DMS 273 treated with DMSO at 0.1 percent for 48 hours (cell line): ENCODE measurements around the gene GAPDHS.

Experiments
- DNase-seq: peaks from one replicate; lab custom pipeline; 2025; lab: John Stamatoyannopoulos, UW

GAPDHS gene

DNA sequence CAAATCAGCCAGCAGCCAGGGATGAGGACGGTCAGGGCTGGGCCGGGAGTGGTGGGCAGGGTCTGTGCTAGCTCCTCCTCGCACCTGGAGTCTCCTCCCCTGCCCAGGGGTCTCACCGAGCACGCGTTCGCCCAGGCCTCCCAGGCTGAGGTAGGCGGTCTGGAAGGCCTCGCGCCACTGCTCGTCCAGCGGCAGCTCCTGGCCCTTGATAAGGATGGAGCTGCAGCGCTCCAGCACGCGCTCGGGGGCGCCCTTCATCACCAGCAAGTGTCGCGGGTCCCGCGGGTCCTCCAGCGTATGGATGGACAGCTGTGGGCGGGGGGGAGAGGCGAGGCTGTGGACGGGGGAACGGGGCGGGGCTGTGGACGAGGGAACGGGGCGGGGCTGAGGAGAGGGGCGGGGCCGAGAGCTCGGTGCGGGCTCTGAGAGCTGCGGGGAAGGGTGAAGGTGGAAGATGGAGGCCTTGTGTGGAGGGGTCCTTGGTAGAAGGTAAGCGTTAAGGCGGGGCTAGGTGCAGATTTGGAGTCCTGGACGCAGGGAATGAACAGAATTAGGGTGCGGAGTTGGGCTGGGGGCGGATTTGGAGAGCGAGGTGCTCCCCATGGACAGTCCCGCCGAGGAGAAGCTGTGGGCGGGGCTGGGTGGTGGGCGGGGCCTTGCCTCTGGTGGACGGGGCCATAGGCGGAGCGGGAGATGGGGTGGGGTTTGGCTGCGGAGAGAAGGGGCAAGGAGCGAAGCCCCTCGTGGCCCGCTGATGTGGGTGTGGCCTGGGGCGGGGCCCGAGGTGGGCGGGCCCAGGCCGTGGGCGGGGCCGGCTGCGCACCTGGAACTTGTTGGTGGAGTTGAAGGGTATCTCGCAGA is 24.5 kb downstream of the GAPDHS start:
- DNase-seq: peak; percentile 38

DNA sequence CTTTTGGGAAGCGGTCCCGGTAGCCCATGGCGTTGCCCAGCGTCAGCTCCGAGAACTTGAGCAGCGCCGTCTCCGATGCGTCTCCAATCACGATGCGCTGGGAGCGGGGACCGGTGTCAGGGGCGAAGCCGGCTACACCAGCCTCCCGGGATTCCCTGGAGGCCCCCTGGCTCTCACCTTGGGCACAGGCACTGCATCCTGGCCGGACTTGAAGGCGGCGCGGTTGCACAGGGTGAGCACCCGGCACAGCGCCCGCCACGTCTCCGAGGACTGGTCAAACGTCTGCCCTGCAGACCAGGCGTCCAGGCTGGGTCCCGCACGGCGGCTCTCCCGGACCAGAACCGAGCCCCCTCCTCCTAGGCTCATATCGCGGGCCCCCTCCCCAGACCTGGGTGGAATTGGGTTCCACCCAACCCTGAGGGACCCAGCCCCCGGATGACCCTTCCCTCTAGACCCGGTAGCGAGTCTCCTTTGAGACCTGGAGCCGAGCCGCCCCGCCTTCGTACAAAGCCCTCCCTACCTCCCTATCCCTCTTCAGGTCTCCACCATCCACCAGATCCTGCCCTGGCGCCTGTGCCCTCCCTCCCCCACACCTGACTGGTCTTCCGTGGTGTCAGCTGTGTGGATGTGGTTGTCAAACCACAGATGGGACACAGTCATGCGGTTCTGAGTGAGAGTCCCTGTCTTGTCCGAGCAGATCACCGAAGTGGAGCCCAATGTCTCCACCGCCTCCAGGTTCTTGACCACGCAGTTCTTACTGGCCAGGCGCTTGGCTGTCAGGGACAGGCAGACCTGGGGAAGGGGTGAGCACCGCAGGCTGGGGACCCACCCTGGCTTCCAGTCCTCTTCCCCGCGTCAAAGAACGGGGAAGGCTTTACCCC is 25.4 kb downstream of the GAPDHS start:
- DNase-seq: no peak

DNA sequence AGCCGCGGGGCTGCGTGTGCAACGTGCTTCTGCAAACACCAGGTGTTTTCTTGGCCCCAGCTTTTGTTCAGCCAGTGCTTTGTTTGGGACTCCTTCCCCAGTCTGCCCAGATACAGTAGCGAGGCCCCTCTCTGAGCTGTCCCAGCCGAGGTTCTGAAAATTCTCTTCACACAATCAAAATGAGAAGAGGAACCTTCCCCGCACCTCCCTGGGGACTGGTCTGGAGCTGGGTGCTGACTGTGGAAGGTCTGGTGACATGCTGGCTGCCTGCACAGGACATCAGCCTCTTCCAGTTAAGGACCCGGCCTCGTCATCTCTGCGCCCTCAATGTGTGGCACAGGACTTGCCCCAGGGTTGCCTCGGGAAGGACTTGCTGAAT is 26.0 kb downstream of the GAPDHS start:
- DNase-seq: no peak

DNA sequence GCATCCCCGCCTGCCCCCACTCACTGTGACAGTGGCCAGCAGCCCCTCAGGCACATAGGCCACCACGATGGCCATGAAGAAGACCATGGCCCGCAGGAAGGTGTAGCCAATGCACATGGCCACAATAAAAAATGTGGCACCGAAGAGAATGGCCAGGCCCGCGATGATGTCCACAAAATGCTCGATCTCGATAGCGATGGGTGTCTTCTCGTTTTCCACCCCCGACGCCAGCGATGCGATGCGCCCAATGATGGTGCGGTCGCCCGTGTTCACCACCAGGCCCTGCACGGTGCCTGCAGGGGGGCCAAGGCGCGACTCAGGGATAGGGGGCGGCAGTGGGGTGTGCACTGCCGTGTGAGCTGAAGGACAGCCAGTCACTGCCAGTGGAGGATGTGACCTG is 26.5 kb downstream of the GAPDHS start:
- no peak for DNase-seq

DNA sequence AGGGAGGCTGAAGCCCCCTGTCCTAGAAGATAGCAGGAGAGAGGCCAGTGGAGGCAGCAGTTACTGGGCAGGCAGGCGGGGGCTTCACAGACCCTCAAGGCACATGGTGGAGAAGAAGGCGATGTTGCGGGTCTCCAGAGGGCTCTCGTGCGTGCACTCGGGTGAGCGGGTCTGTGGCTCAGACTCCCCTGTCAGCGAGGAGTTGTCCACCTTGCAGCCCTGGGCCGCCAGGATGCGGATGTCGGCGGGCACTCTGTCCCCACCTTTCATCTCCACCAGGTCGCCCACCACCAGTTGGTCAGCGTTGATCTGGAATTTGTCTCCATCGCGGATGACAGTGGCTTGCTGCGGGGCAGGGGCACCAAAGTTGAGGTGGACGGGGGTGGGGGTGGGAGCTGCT is 27.0 kb downstream of the GAPDHS start:
- DNase-seq: no peak

DNA sequence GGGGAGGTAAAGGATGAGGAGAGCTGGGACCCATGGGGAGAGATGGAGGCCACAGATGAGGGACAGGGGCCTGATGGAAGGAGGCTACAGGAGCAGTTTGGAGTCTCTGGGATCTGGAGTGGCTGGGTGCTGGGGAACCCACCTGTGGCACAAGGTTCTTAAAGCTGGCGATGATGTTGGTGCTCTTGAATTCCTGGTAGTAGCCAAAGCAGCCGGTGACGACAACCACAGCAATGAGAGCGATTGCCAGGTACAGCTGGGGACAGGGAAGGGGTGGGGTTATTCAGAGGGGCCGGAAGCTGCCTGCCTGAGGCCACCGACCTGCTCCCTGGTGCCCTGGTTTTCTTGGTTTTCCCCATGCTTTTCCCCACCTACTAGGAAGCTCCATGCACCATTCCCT is 27.4 kb downstream of the GAPDHS start:
- no peak for DNase-seq

DNA sequence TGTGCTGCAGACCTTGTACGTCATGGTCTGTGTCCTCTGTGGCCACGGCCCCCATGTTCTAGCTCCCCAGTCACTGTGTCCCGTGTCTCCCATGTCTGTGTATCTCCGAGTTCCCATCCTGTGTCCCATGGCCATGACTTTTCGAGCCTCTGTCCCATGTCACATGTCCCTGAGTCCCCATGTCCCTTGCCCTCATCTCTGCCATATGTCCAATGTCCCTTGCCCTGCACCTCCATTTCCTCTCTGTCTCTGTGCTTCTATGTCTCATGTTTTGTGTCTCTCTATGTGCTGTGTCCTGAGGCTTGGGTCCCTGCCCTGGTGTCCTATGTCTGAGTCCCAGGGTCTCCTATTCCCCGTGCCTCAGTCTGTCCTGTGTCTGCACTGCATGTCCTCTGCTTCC is 28.2 kb downstream of the GAPDHS start:
- no peak for DNase-seq

DNA sequence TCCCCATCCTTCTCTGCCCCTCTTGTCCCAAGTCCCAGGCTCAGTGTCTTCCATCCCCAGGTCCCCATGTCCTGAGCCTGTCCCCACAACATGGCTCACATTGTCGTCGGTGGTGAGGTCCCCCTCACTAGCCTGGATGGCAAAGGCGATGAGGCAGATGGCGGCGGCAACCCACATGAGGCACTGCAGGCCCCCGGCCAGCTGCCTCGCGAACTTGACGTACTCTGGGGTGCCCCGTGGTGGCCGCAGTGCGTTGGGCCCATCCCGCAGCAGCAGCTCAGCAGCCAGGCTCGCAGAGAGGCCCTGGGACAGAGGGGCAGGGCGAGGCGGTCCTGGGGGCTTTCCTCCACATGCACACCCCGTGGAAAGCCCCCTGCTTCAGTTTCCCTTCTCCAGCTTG is 29.1 kb downstream of the GAPDHS start:
- DNase-seq: no peak

DNA sequence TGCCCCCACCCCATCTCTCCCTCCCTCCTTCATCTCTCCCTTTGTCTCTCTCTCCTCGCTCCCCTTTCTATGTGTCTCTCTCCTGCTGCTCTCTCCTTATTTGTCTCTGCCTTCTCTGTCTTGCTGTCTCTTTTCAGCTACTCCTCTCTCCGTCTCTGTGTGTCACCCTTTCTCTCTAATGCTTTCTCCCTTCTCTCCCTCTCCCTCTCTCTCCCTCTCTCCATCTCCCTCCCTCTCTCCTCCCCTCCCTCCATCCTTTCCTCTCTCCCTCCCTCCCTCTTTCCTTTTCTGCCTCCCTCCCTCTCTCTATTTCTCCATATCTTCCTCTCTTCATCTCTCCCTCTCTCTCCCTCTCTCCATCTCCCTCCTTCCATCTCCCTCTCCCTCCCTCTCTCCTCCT is 29.5 kb downstream of the GAPDHS start:
- no peak for DNase-seq

DNA sequence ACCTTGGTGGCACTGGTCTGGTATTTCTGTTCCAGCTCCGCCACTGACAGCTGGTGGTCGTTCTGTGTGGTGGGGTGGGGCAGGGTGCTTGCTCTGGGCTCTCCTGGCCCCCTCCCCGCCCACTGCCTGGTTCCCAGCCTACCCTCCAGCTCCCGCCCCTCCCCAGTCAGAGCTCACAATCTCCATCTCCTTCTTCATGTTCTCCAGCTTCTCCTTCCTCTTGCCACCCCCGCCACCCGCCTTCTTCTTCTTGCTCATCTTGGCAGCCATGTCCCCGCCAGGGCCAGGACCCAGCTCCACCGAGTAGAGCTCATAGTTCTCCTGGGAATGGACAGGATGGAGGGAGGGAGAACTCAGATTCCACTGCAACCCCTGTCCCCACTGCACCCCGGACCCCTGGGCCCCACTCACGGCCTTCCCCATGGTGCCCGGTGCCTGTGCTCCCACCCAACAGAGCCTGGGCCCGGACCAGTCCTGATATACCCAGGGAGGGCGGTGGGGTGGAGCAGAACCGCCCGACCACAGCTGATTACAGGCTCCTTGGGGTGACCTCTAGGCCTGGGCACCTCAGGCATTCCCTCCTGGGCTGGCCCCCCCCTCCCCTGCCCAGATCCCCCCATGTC is 30.1 kb downstream of the GAPDHS start, which contains the start of gene ATP4A:
Gene ATP4A (minus strand): TSS at position 452 of the 623 bp plus-strand sequence. CDS start 29 bp downstream, at position 423.
- DNase-seq: no peak

DNA sequence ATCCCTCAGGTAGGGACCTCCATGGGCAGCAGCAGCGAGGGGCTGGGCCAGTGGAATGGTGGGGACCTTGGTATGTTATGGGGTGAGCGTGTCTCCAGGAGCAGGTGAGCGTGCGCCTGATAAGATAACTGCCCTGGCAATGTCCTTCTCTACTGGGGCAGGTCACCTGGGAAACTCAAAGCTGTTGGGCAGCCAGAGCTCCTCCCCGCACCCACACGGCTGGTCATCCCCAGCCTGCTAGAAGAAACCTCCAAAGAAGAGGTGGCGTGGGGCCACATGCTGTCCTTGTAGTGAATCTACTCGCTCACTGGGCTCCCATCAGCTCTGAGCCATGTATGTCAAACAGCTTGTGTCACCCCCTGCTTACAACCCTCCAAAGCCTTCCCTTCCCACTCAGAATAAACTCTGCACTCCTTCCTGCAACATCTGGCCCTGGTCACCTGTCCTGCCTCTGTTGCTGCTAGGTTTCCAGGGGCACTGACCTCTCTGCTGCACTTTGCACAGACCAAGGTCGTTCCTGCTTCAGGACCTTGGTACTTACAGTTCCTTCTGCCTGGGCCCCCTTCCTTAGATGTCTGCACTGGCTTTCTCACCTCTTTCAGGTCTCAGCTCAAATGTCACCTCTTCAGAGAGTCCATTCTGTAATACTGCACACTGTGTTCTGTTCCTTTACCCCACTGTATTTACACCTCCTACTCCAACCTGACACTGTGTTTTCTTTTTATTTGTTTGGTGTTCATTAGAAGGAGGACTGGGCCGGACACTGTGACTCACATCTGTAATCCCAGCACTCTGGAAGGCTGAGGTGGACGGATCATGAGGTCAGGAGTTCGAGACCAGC is 32.0 kb downstream of the GAPDHS start:
- DNase-seq: no peak

DNA sequence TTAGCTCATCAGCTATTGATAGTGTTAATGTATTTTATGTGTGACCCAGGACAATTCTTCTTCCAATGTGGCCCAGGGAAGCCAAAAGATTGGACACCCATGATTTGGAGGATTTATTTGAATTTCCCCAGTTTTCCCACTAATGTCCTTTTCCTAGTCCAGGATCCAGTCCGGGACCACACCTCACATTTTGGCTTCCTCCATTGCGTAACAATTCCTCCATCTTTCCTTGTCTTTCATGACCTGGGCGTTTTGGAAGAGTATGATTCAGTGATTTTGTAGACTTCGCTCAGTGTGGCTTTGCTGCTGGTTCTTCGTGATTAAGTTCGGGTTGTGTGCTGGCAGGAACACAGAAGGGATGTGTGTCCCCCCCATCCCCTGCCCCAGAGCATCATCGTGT is 33.5 kb downstream of the GAPDHS start:
- no peak for DNase-seq

DNA sequence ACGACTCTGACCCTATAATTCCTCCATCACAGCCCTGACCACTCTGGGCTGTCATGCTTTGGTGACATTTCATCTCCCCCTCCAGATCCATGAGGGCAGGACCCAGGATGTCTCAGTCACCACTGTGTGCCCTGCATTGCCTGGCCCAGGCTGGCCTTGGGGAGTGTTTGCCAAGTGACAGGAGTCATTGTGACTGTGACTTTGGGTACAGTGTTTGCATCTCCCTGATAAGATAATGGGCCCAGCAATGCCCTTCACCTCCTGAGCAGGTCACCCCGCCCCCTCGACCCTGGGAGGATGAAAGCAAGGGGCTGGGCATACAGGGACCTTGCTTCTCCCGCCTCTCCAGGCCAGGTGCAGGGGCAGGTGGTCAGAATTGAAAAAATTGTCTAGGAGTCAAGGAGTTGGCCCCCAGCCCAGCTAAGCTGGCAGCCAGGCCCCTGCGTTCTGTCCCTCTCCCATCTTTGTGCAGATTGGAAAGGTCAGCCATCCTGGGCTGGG is 36.1 kb downstream of the GAPDHS start:
- no peak for DNase-seq

DNA sequence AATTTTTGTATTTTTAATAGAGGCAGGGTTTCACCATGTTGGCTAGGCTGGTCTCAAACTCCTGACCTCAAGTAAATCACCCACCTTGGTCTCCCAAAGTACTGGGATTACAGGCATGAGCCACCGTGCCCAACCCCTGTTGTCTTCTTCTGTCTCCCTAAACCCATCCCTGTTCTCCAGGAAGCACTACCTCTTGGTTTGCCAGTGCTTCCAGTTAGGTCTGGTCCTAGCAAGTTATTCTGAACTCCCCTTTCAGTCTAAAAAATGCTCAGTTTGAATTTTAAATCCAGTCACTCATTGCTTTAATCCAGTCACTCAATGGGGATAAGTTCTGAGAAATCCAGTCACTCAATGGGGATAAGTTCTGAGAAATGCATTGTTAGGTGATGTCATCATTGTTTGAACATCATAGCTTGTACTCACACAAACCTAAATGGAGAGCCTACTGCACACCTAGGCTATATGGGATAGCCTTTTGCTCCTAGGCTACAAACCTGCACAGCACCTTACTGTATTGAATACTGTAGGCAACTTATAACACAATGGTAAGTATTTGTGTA is 38.2 kb downstream of the GAPDHS start:
- DNase-seq: no peak

DNA sequence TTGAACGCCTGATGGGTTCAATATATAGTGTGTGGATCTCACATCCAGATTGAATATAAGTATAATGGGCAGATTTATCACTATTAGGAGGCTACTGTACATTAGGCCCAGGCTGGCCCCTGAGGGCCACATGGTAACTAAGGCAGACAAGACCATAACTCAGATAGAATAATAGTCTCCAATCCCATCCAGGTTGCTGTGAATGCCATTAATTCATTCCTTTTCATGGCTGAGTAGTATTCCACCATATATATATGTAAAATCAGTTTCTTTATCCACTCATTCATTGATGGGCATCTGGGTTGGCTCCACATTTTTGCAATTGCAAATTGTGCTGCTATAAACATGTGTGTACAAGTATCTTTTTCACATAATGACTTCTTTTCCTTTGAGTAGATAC is 44.7 kb downstream of the GAPDHS start:
- no peak for DNase-seq

DNA sequence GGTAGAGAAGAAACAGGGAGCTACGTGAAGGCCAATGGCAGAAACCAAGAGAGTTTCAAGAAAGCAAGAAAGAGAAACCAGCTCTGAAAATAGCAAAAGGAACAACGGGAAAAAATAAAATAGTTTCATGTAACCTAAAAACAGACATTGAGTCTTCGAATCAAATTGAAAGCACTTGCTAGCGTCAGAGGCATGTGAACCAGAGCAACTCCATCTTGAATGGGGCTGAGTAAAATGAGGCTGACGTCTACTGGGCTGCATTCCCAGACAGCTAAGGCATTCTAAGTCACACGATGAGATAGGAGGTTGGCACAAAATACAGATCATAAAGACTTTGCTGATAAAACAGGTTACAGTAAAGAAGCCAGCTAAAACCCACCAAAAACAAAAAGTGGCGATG is 45.5 kb downstream of the GAPDHS start:
- DNase-seq: no peak

DNA sequence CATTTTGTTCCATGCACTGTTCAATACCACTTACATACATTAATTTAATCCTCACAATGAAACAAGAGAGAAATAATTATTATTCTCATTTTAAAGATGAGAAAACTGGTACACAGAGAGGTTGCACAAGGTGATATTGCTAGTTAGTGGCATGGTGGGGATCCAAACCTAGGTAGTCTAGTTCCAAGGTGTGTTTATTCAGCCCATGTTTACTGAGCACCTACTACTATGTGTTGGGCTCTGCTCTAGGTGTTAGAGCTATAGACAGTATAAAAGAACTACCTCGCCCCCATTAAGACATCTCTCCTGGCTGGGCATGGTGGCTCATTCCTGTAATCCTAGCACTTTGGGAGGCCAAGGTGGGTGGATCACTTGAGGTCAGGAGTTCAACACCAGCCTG is 49.5 kb downstream of the GAPDHS start:
- DNase-seq: no peak

DNA sequence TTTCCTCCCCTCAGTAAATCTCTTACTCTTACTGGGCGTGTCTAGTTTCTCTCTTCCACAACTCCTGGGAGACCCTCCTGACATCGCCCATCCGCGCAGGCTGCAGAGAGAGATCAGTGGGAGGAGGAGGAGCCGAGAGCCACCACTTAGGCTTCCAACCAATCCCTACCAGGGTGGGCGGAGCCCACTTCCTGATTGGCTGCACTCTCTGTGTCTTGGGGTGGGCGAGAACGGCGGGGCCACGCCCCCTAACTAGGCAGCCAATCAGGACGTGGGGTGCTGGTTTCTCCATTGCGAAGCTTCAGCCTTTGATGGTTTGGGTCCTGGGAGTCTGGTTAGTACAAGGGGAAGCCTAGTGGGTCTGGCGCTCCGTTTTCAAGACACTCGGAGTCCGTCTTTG is 52.6 kb downstream of the GAPDHS start, which contains the start of gene PMIS2:
Gene PMIS2 (plus strand): TSS at position 326 of the 400 bp plus-strand sequence. CDS start 87 bp downstream, outside the sequence.
- no peak for DNase-seq

DNA sequence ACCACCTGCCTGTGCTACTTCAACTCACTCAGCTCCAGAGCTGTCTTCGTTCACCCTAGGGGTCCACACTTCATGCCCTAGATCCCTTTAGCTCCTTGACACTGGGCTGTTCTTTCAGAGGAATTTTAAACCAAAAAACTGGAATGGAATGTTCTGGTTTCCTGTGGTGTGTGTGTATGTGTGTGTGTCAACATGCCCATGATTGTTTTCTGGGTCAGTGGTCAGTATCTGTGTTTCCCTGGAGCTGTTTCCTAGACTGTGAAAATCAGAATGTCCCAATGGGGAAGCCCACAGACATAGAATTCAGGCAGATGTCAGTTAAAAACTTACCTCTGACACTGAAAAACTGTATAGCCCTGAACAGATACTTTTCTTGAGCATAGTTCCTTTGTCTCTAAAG is 54.1 kb downstream of the GAPDHS start:
- no peak for DNase-seq

DNA sequence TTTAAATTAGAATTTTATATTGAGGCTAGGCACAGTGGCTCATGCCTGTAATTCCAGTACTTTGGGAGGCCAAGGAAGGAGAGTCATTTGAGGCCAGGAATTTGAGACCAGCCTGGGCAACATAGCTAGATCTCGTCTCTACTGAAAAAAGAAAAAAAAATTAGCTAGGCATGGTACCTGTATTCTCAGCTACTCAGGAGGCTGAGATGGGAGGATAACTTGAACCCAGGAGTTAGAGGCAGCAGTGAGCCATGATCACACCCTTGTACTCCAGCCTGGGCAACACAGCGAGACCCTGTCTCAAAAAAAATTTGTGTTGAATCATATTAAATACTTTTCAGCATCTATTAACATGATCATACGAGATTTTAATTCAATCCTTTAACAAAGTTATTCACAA is 57.6 kb downstream of the GAPDHS start:
- no peak for DNase-seq

DNA sequence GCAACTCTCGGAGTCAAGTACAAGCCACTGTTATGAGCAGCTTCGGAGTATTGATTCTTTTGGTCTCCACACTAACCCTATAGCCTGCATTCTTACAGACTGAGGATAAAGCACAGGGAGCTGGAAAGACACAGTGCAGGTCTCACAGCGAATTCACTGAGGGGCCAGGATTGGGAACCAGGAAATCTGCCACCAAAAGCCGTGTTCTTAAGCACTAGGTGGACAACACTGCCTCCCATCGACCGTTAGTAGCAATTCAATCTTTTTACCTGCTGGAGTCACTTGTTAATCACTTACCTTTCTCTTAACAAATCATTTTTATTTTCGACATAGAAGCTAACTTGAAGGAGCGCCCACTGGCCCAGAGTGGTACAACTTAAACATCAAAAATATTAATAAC is 59.0 kb downstream of the GAPDHS start:
- no peak for DNase-seq
